Tibial artery (tissue), 4 donors: ENCODE results near the gene SLC36A1.
"Not testable (repeated sequence)": the region's sequence is repeated elsewhere in the genome, so short reads cannot be mapped to it uniquely, and the experiment has no call there.

Experiments
- DNase-seq, 2 donors: peaks; one replicate each; pipeline ENCODE4 v3.0.0-alpha.2; 2019
- H3K27ac ChIP-seq, 2 donors: fragments of 200-600 bp; sonication (generic) in 1 of 2; 1 replicate in 1 of 2; 2 replicates in 1 of 2; pipeline ENCODE4 v1.5.1; 2018 to 2019; ENCODE audit warnings: mild to moderate bottlenecking in 1 of 2
- H3K27me3 ChIP-seq, 2 donors: fragments of 200-600 bp; sonication (generic) in 1 of 2; one replicate each; pipeline versions ENCODE4 v1.5.1 to v1.6.0; 2016 to 2019
- H3K36me3 ChIP-seq, 3 donors: fragments of 200-600 bp; sonication (generic) in 2 of 3; one replicate each; pipeline ENCODE4 v1.5.1; 2016 to 2019; ENCODE audit warnings: mild to moderate bottlenecking in 2 of 3
- H3K4me1 ChIP-seq, 4 donors: fragments of 200-600 bp; sonication (generic) in 2 of 4; 1 replicate in 3 of 4; 2 replicates in 1 of 4; pipeline ENCODE4 v1.5.1; 2016 to 2019
- H3K4me3 ChIP-seq, 2 donors: fragments of 200-600 bp; sonication (generic) in 1 of 2; 1 replicate in 1 of 2; 2 replicates in 1 of 2; pipeline ENCODE4 v1.5.1; 2018 to 2019; ENCODE audit warnings: mild to moderate bottlenecking in 2 of 2
- H3K9me3 ChIP-seq, 3 donors: fragments of 200-600 bp; sonication (generic) in 1 of 3; one replicate each; pipeline ENCODE4 v1.5.1; 2016 to 2019
- intact Hi-C: fragments of 100-400 bp; cut with DNase I; formaldehyde crosslinking; loops from one replicate; pipeline ENCODE4 v1.15.0; 2023; ENCODE audit warnings: low total_unique reads
- TF ChIP-seq, protein P1 (sequence below), 2 experiments: fragments of 200-600 bp in 1 of 2; fragments of 450-650 bp in 1 of 2; IDR thresholded peaks; one replicate each; pipeline ENCODE4 v1.5.1; 2017 to 2019; ENCODE audit warnings: antibody characterized with exemption in 2 of 2, mild to moderate bottlenecking in 1 of 2, moderate library complexity in 1 of 2

The SLC36A1 gene

DNA sequence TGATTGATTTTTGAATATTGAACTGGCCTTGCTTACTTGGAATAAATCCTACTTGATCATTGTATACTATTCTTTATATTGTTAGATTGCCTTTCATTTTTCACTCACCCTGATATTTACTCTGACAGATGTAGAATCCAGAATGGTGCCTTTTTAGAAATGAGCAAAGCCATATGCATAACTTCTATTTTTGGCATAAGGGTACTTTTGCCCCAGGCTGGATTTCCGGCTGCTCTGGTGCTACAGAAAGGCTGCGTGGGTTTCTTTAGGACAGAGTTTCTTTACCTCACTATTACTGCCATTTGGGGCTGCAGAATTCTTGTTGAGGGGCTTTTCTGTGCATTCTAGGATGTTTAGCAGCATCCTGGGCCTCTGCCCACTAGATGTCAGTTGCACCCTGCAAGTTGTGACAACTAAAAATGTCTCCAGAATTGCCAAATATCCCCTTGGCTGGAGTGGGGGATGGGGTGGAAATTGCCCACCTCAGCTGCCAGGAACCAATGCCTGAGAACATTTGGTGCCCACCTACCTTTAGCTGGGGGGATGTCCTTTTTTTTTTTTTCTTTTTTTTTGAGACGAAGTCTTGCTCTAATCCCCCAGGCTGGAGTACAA is 50.1 kb downstream of the SLC36A1 start:
- peaks cover 0 to 5% (median 0%) of the 10 kb centered on the region in 3 donors for H3K36me3 ChIP-seq
- no peak for DNase-seq
- no peak overlapping the region for H3K27ac ChIP-seq
- H3K9me3 ChIP-seq, result no peaks in the 10 kb centered on the region
- H3K4me1 ChIP-seq, result no peaks in the 10 kb centered on the region
- intact Hi-C loops, result no loop called here
- no peaks in the 10 kb centered on the region for H3K27me3 ChIP-seq
- TF ChIP-seq, protein P1, sequence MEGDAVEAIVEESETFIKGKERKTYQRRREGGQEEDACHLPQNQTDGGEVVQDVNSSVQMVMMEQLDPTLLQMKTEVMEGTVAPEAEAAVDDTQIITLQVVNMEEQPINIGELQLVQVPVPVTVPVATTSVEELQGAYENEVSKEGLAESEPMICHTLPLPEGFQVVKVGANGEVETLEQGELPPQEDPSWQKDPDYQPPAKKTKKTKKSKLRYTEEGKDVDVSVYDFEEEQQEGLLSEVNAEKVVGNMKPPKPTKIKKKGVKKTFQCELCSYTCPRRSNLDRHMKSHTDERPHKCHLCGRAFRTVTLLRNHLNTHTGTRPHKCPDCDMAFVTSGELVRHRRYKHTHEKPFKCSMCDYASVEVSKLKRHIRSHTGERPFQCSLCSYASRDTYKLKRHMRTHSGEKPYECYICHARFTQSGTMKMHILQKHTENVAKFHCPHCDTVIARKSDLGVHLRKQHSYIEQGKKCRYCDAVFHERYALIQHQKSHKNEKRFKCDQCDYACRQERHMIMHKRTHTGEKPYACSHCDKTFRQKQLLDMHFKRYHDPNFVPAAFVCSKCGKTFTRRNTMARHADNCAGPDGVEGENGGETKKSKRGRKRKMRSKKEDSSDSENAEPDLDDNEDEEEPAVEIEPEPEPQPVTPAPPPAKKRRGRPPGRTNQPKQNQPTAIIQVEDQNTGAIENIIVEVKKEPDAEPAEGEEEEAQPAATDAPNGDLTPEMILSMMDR (IDR thresholded peaks at IDR 0.05), result no peak
- H3K4me3 ChIP-seq, result no peak overlapping the region

DNA sequence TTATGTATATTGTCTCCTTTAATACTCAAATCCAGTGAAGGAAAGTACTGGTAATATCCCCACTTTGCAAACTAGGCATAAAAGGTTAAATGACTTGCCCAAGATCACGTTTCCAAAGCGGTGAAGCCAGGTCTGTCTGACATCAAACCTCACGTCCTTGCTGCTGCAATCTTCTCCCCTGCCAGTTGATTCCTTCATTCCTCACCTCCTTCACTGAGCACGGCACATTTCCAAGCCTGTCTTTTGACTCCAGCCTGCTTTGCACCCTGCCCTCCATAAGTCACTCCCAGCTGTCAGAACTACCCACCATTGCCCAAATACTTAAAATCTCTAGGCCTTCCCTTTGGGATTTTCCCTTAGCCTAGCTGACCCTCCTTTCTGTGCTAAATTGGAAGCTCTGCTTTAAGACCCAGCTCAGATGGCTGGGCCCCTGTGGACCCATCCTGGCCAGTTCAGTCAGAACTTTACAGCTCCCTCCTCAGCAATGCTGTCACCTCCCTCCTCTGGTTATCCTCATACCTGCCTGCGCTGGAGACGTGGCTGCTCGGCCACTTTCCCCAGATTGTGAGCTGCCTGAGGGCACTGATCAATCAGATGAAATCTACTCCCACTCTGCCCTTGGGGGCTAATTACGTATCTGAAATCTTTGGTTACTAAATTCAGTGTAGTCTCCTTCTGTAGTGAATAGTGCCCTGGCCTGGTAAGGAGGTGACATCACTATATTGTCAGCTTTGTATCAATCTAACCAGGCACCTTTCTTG is 51.2 kb downstream of the SLC36A1 start:
- intact Hi-C loops, result no loop called here
- Histone ChIP-seq H3K9me3 (no peaks in the 10 kb centered on the region), H3K4me3 (no peak overlapping the region), H3K4me1 (no peaks in the 10 kb centered on the region), H3K27me3 (no peaks in the 10 kb centered on the region), H3K27ac (no peak overlapping the region), H3K36me3 (peaks cover 0 to 5% (median 0%) of the 10 kb centered on the region in 3 donors)
- TF ChIP-seq, protein P1 (IDR thresholded peaks at IDR 0.05), result no peak
- DNase-seq, result no peak

DNA sequence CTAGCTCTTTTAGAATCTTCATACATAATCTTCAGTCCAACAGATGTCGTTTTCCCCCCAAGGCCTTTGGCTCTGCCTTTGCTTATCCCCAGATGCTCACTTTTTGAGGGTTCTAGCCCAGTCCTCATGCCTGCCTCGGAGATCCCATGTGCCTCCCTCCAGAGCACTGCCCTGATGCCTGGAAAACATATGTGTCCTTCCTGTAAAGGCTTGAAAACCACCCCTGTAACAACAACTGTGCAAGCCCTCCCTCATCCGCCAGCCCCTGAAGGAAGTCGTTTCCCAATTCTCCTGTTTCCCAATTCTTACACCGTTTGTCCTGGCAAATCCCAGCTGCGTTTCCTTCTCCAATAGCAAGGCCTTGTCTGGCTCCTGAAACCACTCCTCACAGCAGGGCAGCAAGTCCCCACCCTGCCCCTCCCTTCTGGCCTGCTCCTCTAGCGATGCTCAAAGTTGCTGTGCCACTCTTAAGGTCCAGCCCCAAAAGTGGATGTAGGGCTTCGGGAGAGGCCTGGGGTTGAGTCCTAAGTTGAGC is 52.2 kb downstream of the SLC36A1 start:
- TF ChIP-seq, protein P1 (IDR thresholded peaks at IDR 0.05), result no peak
- no peak overlapping the region for H3K27ac ChIP-seq
- no peaks in the 10 kb centered on the region for H3K9me3 ChIP-seq
- H3K27me3 ChIP-seq, result no peaks in the 10 kb centered on the region
- intact Hi-C loops, result no loop called here
- no peak for DNase-seq
- H3K4me3 ChIP-seq, result no peak overlapping the region
- H3K36me3 ChIP-seq, result peaks cover 0 to 5% (median 0%) of the 10 kb centered on the region in 3 donors
- H3K4me1 ChIP-seq, result no peaks in the 10 kb centered on the region

DNA sequence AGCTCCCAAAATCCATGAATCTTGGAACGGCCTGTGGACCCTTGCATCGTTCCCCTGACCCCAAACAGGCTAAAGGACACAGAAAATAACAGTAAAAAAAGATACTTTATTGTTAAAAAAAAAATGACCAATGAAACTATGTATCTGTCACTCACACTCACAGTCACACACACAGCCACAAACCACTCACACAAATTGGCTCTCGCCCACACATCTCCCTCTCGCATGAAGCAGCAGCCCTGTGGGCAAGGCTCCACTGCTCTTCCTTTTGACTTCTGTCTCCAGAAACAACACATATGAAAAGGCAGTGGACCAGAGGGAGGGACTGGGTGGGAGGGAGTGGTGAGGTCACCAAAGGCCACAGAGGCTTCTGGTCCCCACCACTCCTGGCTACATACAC is 56.6 kb downstream of the SLC36A1 start:
- TF ChIP-seq, protein P1 (IDR thresholded peaks at IDR 0.05), result no peak
- DNase-seq, result no peak
- intact Hi-C loops, result no loop called here

DNA sequence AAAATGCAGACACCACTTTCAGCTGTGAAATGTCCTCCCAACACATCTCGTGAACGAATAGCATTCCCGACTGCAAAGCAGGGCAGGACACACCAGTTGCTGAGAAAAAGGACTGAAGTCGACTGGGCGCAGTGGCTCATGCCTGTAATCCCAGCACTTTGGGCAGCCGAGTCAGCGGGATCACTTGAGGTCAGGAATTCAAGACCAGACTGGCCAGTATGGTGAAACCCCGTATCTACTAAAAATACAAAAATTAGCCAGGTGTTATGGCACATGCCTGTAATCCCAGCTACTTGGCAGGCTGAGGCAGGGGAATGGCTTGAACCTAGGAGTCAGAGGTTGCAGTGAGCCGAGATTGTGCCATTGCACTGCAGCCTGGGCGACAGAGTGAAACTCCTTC is 60.9 kb downstream of the SLC36A1 start:
- H3K4me1 ChIP-seq, H3K27me3 ChIP-seq, H3K9me3 ChIP-seq, H3K4me3 ChIP-seq, H3K27ac ChIP-seq, intact Hi-C loops, DNase-seq: not testable (repeated sequence)
- H3K36me3 ChIP-seq, result peaks cover 0 to 31% (median 5%) of the 10 kb centered on the region in 3 donors

More for the DNA sequence above, 56.6 kb downstream of the SLC36A1 start:
- no peak overlapping the region for H3K27ac ChIP-seq
- no peaks in the 10 kb centered on the region for H3K4me1 ChIP-seq
- no peaks in the 10 kb centered on the region for H3K9me3 ChIP-seq
- H3K36me3 ChIP-seq, result peaks cover 0 to 18% (median 5%) of the 10 kb centered on the region in 3 donors
- H3K4me3 ChIP-seq, result no peak overlapping the region
- no peaks in the 10 kb centered on the region for H3K27me3 ChIP-seq

DNA sequence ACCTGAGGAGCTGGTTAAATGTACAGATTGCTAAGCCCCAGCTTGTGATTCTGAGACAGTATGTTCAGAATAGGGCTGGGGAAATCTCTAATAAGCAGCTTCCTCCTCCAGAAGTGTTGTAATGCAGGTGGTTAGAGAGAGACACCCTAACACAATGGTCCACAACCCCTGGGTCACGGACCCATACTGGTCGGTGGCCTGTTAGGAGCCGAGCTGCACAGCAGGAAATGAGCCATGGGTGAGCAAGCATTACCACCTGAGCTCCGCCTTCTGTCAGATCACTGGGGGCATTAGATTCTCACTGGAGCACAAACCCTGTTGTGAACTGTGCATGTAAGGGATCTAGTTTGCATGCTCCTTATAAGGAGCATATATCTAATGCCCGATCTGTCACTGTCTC is 61.8 kb downstream of the SLC36A1 start:
- H3K27me3 ChIP-seq, result no peaks in the 10 kb centered on the region
- H3K9me3 ChIP-seq, result no peaks in the 10 kb centered on the region
- H3K36me3 ChIP-seq, result peaks cover 0 to 31% (median 3%) of the 10 kb centered on the region in 3 donors
- H3K27ac ChIP-seq, result no peak overlapping the region
- intact Hi-C loops, result no loop called here
- TF ChIP-seq, protein P1 (IDR thresholded peaks at IDR 0.05), result no peak
- no peaks in the 10 kb centered on the region for H3K4me1 ChIP-seq
- H3K4me3 ChIP-seq, result no peak overlapping the region
- no peak for DNase-seq
